GM18909 (cell line): ENCODE data around the gene HABP4.

Experiments used
- ATAC-seq: cut with Tn5 transposase; IDR thresholded peaks from one replicate; pipeline ENCODE4 v1.9.1; 2021; ENCODE audit warnings: mild to moderate bottlenecking; ENCODE audit not compliant: unreplicated experiment, poor library complexity

Gene HABP4

DNA sequence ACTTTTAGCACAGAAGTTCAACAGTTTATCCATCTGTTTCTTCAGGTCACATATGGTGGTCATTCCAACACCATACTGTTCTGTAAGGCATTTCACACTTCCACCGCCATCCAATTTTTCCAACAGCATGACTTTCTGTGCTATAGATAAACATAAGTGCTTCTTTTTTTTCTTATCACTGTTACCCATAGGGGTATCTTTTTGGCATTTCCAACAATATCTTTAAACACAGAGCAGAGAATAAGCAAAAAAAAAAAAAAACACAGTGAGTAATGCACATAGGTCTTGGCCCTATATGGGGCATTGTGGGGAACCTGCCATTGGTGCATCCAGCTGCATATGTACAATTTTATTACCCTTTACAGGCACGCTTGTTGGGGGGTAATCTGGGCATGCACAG lies 19.6 kb upstream of the HABP4 start:
- no peak for ATAC-seq

DNA sequence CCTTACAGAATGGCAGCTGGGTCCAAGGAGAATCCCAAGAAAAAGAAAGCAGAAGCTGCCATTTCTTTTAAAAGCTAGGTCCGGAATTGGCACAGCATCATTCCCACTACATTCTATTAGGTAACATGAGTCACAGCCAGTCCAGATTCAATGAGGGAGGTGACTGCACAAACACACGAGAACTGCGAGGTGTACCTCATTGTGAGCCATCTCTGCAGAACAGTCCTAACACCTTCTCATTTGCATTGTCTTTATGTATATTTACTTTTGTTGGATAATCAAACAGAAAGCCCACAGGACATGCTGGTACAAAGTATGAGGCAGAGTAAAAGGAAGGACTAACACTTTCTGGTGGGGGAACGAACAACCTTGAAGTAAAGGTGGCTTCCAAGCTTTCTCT lies 14.6 kb upstream of the HABP4 start:
- no peak for ATAC-seq

DNA sequence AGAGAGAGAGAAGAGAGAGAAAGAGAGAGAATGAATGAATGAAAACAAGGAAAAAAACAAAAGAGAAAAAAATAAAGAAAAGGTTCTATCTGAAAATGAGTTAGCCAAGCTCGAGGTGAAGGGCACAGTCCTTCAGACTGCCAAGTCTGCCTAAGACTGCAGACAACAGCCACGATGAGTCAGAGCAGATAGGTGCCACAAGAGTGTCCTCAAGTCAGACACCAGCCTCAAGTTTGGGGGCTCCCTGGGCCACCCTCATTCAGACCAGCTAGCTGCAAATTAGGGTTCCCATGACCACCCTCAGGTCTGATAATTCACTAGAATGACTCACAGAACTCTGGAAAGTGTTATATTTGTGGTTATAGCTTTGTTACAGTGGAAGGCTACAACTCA lies 13.9 kb upstream of the HABP4 start:
- ATAC-seq, result no peak

DNA sequence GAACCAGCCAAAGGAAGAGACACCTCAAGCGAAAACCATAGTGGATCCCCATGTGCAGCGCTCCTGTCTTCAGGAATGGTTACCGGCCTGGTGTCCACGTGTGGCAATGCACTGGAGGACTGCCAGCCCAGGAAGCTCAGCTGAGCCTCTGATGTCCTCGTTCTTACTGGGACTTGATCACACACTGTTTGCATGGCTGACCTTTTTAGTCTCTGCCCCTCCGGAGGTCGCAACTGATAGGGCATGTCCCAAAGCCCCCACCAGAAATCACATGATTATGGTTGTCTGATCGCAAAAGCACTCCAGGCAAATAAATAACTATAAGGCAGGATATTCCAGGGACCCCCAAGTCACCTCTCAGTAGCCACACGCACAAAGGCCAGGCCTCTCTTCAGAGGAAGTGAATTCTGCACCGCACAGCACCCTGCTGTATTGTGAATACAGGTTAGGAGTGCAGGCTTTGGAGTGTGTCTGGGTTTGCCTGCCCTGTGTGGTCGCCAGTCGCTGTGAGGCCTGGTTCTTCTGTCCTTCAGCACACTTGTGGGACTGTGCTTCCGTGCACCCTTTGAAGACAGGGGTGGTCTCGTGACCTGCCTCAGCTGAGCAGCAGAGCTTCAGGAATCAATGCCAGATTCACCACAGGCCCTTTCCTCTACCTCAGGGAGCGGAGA lies 13.4 kb upstream of the HABP4 start:
- no peak for ATAC-seq

DNA sequence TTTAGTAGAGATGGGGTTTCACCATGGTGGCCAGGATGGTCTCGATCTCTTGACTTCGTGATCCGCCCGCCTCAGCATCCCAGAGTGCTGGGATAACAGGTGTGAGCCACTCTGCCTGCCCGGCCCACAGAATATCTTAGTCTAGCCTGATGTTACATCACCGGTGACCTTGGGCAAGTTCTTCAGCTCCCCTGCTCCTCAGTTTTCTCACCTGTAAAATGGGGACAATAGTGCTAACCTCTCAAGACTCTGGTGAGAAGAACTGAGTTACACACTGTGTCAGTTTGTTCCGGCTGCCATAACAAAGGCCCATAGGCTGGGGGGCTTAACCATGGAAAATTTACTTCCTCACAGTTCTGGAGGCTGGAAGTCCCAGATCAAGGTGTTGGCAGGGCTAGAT lies 12.5 kb upstream of the HABP4 start:
- no peak for ATAC-seq

DNA sequence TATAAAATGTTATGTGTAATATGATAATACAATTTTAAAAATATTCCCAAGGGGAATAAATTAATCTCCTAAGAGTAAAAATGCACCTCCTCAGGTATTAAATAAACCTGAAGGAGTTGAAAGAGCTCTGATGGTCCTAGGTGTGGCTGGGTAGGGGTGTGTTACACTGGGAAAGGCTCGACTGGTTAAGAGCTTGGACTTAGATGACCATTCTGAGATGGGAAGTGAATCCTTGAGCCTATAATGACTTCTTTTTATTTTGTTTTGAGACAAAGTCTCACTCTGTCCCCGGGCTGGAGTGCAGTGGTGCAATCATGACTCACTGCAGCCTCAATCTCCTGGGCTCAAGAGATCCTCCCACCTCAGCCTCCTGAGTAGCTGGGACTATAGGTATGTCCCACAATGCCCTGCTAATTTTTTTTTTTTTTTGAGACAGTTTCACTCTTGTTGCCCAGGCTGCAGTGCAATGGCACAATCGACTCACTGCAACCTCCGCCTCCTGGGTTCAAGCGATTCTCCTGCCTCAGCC lies 9.2 kb upstream of the HABP4 start:
- no peak for ATAC-seq

DNA sequence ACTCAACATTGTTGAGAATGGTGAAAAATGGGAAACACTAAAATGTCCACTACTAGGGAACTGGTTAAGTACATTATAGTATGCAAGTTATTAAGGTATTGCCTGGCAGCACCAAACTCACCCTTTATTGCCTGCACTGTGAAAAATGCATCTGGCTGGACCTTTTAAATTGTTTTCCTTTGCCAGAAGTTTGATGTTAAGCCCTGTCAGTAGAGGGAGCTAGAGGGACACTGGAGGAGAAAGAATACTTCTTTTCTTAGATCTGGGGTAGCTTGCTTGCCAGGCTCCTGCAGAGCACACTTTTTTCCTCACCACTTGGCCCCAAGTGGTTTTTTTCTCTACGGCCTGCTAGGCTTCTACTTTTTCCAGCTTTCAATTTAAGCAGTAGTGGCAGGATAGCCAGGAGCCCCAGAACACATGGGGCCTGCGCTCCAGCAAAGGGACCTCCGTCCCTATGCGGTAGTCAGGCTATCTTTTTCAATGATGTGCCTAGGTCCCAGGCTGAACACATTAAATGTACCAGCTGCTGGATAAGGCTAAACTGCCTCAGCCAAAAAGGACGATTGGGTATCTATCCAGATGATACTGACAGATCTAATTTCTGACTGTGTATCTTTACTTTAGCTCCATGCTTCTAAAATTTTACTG lies 8.0 kb upstream of the HABP4 start:
- no peak for ATAC-seq

DNA sequence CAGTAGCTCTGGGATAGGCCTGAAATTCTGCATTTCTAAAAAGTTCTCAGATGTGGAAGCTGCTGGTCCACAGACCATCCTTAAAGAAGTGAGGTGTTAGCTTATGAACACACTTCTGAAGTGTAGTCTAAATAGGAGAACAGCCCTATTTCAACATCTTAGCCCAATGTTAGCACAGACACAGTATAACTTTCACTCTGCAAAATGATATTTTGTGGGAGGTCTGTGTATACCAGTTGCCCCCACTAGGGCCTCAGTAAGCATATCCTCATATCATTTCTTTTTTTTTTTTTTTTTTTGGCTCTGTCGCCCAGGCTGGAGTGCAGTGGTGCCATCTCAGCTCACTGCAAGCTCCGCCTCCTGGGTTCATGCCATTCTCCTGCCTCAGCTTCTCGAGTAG lies 7.5 kb upstream of the HABP4 start:
- no peak for ATAC-seq

DNA sequence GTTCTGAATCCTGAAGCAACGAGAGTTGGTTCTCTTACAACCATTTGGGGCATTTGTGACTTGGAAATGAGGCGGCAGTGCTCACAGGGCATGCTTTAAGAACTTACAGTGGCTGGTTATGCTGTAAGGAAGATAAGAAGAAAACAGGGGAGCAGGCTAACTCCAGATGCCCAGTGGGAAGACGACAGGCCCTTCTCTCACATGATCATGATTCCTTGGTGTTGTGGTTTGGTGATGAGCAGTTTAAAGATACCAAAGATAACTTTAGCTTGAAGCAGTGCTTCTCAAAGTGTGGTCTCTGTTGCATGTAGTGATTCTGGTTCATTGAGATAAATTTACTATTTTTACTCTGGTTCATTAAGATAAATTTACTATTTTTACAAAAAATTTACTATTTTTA lies 2.6 kb upstream of the HABP4 start:
- ATAC-seq, result no peak

DNA sequence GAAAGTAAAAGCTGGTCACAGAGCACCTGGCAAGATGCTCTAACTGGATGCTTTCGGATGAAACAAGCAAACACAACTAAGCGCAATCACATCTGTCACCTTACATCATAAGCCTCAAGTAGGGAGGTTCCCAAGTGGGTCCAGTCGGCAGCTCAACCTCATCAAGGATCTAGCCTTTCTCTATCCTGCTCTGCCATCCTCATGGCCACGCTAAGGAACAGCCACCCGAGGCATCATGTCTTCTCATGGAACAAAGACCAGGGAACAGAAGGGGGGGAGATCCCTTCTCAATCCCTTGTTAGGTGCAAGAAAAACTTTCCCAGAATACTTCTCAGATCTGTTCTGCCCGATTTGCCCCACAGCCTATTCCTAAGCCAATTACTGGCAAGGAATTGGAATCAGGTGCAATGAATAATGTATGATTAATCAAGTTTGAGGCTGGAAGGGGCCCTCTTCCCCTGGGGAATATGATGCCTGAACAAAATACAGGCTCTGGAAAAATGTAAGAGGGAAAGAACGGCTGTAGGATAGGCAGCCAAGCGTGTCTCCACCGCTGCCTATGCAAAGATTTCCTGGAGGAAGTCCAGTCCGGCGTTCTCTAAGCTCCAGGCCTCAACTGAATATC lies 1.3 kb upstream of the HABP4 start:
- ATAC-seq, result no peak

DNA sequence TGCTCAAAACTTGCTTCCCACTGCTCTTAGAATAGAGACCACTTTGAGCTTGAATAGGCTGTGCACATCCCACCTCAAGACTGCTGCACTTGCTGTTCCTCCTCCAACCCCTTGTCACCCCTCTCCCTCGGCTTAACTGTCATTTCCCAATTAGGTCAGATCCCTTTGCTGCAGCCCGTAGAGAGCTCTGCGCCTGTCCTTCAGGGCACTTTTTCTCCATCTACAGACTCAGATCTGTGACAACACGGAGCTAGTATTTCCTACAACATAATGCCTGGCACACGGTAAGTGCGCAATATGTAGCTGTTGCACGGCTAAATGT lies 485 bp upstream of the HABP4 start:
- peak; percentile 22 for ATAC-seq

DNA sequence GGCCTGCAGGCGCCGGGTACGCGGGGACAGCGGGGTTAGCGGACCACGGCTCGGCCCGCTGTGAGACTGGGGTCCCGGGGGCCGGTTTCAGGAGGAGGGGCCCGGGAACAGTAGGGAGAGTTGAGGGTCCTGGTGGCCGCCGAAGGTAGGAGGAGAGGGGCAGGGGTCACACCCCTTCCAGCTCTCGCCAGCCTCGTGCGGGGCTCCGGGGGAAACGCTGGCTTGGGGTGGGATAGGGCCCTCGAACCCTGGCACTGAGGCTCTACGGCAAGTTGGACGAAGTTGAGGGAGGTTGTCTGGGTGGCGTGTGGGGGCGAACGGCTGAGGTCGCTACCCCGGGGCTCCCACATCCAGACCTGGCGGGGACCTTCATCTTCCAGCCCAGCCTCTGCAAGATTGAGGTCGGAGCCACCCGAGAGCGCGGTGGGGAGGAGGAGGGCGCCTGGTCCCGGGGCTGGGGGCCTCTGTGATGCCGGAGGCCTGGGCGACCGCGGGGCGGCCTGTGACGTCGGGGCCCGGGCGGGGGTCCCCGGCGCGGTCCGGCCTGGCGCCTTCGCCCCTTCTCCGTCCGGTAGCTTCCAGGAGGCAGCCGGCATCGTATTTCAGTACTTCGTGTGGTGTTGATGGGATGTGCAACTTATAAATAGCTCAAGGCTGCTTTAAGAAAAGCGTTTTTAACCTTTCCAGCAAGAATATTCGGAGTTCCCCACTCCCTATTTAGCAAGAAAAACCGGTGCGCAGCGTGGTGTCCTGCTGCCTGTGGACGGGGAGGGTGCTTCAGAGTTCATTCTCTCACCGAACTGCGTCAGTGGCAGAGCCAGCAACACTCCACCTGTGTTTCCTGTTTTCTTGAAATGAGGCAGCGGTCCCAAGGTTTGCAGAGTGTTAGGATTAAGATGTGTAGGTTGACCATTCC lies 902 bp downstream of the HABP4 start:
- ATAC-seq, result peak; percentile 2

DNA sequence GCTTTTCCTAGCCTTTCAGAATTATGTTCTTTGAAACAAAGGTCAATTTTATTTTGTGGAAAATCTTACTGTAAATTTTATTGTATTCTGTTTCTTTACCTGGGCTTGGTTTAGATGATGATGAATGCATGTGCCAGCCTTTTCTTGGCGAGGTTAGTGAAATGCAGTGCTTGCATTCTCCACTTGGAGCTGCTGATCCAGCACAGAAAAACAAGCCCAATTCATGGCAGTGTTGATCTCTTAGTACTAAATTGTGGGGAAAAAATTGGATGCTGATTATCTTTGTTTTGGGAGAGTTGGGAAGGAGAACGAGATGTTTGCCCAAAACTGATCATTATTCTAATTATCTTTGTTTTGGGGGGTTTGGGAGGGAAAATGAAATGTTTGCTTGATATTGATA lies 3.7 kb downstream of the HABP4 start:
- ATAC-seq, result no peak

DNA sequence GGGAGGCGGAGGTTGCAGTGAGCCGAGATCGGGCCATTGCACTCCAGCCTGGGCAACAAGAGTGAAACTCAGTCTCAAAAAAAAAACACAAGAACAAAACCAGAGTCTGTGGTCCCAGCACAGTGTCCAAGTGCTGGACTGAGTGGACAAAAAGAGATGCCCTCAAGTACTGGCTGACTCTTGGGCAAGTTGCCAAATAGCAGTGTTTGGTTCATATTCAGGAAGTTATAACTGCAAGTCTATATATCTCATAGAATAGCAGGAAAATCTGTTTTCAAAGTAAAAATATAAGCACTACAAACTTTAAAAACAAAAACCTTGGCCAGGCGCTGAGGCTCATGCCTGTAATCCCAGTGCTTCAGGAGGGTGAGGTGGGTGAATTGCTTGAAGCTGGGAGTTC lies 7.3 kb downstream of the HABP4 start:
- no peak for ATAC-seq

DNA sequence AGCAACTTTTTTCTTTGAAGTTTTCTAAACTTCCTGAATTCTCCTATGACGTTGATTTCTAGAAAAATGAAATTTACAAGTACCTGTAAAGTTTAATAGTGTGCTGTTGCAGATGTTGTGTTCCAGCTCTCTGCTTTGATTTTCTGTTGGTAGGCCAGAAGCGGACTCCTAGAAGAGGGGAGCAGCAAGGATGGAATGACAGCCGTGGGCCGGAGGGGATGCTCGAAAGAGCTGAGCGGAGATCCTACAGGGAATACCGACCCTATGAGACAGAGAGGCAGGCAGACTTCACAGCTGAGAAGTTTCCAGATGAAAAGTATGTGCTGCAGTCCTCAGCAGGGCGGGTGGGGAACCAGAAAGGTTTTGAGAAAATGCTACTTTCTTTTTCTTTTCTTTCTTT lies 8.3 kb downstream of the HABP4 start:
- no peak for ATAC-seq

DNA sequence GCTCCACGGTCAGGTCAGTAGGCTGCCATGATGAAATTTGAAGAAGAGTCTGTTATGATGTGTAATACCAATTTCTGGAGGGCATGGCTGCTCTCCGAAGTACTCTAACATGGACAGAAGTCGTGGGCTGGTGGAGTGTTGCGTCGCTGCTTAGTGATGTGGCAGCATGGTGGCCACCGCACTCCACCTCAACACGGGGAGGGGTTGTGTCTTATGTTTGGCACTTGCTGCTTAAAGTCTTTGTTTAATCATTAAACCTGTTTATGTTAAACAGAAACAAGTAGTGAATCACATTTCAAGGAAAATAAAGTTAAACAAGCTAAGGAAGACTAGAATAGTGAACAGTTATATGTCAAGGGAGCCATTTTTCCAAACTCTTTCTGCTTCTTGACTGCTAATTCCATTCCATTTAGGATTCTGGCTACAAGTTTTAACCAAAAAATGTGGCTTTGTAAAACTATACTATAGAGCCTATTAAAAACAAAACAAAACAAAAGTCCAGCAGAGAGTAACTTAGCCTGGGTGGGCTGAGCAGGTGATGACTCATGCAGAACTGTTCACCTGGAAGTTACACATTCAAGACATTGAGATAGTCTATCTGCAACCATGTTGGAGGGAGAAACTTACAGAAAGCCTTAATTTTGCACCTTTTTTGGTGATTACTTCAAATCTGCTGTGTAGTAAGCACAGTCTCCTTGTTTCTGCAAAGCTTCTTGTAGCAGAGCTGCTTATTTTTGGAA lies 9.5 kb downstream of the HABP4 start:
- ATAC-seq, result no peak

DNA sequence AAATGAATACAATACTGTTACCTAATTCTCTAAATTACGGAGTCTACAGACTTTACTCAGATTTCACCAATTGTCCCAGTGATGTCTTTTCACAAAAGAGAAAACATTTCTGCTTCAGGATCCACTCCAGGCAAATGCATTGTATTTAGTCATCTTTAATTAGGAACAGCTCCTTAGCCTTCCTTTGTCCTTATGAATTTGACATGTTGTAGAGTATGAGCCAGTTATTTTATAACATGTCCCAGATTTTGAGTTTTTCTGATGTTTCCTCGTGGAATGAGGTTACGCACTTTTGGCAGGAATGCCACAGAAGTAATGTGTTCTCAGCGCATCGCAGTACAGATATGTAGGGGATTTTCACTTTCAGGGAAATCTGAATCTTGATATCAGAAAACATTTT lies 10.5 kb downstream of the HABP4 start:
- ATAC-seq, result no peak

DNA sequence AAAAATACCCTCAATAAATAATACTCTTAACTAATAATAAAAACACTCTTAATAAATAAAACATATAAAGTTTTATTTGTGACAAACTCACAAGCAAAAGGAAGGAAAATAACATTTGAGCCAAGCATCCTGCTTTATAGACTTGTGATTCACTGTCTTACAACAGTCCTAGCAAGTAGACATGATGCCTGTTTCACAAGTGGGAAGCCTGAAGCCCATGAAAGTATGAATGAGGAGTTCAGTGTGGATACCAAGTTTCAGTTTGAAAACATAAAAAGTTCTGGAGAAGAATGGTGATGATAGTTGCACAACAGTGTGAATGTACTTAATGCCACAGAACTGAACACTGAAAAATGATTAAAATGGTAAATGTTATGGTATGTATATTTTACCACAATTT lies 10.9 kb downstream of the HABP4 start:
- no peak for ATAC-seq

DNA sequence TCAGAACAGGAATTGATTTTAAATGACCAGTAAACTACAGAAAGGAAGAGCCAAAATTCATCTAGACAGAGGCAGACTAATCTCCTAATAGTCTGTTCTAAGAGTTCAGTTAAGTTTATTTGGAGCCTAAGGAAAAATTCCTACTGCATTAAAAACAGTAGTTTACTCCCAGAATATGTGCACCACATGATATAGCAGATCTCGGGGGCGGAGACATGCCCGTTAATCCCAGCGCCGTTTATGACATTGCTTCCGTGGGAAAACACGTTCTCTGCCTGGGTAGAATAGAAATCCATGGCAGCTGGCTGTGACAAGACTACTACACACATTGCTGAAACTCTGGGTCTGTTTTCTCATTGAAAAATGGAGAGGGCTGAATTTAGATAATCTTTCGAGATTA lies 11.4 kb downstream of the HABP4 start:
- no peak for ATAC-seq

DNA sequence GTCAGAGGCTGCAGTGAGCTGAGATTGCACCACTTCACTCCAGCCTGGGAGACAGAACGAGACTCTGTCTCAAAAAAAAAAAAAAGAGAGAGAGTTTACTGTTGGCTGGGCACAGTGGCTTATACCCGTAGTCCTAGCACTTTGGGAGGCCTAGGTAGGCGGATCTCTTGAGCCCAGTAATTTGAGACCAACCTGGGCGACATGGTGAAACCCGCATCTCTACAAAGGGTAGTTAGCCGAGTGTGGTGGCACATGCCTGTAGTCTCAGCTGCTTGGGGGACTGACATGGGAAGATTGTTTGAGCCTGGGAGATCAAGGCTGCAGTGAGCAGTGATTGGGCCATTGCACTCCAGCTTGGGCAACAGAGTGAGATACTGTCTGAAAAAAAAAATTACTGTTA lies 12.6 kb downstream of the HABP4 start:
- ATAC-seq, result no peak
